ENCODE data around the gene FNBP1L.

GRCh38 chr1:93501829-93502369, 54.0 kb downstream of the FNBP1L start:
- TF ChIP-seq CTCF (IDR thresholded peaks at IDR 0.05) = no peak
- TF ChIP-seq EZH2 (IDR thresholded peaks at IDR 0.05) = no peak
- TF ChIP-seq EZH2phosphoT487 (IDR thresholded peaks at IDR 0.05) = no peak

Measured in neural progenitor cell (in vitro differentiated cells).